GM12878 (cell line): ENCODE results near the gene CYSLTR2. TPM values are rescaled to one million over a fixed set of nuclear protein-coding genes. Genes with fewer than 3 reads are reported as not detected.

ENCODE experiments used
- ATAC-seq: fragments of 200-7000 bp; cut with Tn5 transposase; 3 replicates; pipeline ENCODE4 v1.9.1; 2020; ENCODE audit warnings: mild to moderate bottlenecking, moderate library complexity
- BruUV-seq: library from RNA; stranded (reverse); fragments of 400-500 nt; replicated peaks from 2 replicates; lab custom pipeline; 2021; lab: Mats Ljungman, UMichigan
- CTCF ChIA-PET: fragments of 300-600 bp; sonication (Branson Sonifier 250); formaldehyde crosslinking; extraction: SDS; loops from one replicate; lab custom pipeline; 2021; ENCODE audit warnings: inconsistent platforms; lab: Yijun Ruan, JAX
- POLR2A ChIA-PET: fragments of 350-600 bp; formaldehyde crosslinking; extraction: SDS; loops from one replicate; lab custom pipeline; 2021; ENCODE audit warnings: inconsistent platforms; lab: Charles Lee
- RAD21 ChIA-PET: fragments of 300-600 bp; sonication (Branson Sonifier 250); formaldehyde crosslinking; loops from one replicate; lab custom pipeline; 2023; ENCODE audit warnings: antibody characterized with exemption; ENCODE audit not compliant: unreplicated experiment; lab: Charles Lee
- SMC1A ChIA-PET: fragments of 300-600 bp; sonication (Branson Sonifier 250); formaldehyde crosslinking; loops from one replicate; lab custom pipeline; 2023; ENCODE audit not compliant: unreplicated experiment, uncharacterized antibody; lab: Charles Lee
- DNase-seq: peaks from one replicate; pipeline ENCODE4 v3.0.0-alpha.2; 2011; ENCODE audit warnings: low read depth, low spot score
- FAIRE-seq: peaks from 3 replicates; lab custom pipeline; 2011; peaks lifted over from hg19 to GRCh38; lab: Jason Lieb, UNC
- H2AFZ ChIP-seq: 2 replicates; pipeline ENCODE4 v1.6.0; 2011; ENCODE audit warnings: low read depth, low read length, control low read depth; ENCODE audit not compliant: control insufficient read depth
- H3K27ac ChIP-seq: 2 replicates; pipeline ENCODE4 v1.5.1; 2011; ENCODE audit warnings: control low read depth; ENCODE audit not compliant: control insufficient read depth, insufficient read depth
- H3K27me3 ChIP-seq, 2 experiments: replicated peaks in 1 of 2; 2 replicates each; pipeline versions ENCODE4 v1.6.0 to v1.6.1; 2011; ENCODE audit warnings: low read length in 1 of 2; ENCODE audit not compliant: control insufficient read depth in 2 of 2, insufficient read depth in 2 of 2
- H3K36me3 ChIP-seq, 2 experiments: 2 replicates each; pipeline ENCODE4 v1.5.1; 2011; ENCODE audit warnings: low read length in 1 of 2; ENCODE audit not compliant: control insufficient read depth in 2 of 2, insufficient read depth in 2 of 2
- H3K4me1 ChIP-seq: 2 replicates; pipeline ENCODE4 v1.6.1; 2011; ENCODE audit warnings: mild to moderate bottlenecking, low read length, moderate library complexity, mixed read lengths; ENCODE audit not compliant: control insufficient read depth, insufficient read depth
- H3K4me2 ChIP-seq: 2 replicates; pipeline ENCODE4 v1.6.0; 2011; ENCODE audit warnings: control low read depth; ENCODE audit not compliant: control insufficient read depth, insufficient read depth
- H3K4me3 ChIP-seq: fragments of 200-600 bp; sonication (generic); 2 replicates; pipeline ENCODE4 v1.5.1; 2016
- H3K79me2 ChIP-seq: 2 replicates; pipeline ENCODE4 v1.6.0; 2011; ENCODE audit warnings: low read length; ENCODE audit not compliant: control insufficient read depth, insufficient read depth
- H3K9ac ChIP-seq: 2 replicates; pipeline ENCODE4 v1.8.0; 2011; ENCODE audit warnings: low read length, control low read depth, mixed read lengths; ENCODE audit not compliant: control insufficient read depth, insufficient read depth
- H3K9me3 ChIP-seq: replicated peaks from 3 replicates; pipeline ENCODE4 v1.5.1; 2011; ENCODE audit warnings: mild to moderate bottlenecking, low read length; ENCODE audit not compliant: control insufficient read depth, insufficient read depth
- H4K20me1 ChIP-seq: 2 replicates; pipeline ENCODE4 v1.6.0; 2011; ENCODE audit not compliant: control insufficient read depth, insufficient read depth
- JUND ChIP-seq: IDR thresholded peaks from 2 replicates; pipeline ENCODE4 v1.6.1; 2012; ENCODE audit warnings: low read depth, mild to moderate bottlenecking, low read length, improper control_type of control experiment, moderate library complexity
- NFXL1 ChIP-seq: fragments of 450-650 bp; IDR thresholded peaks from 2 replicates; pipeline ENCODE4 v1.6.1; 2017; ENCODE audit warnings: antibody characterized with exemption, mild to moderate bottlenecking, borderline replicate concordance
- NR2F1 ChIP-seq: fragments of 450-650 bp; conservative IDR thresholded peaks from 2 replicates; pipeline ENCODE4 v1.6.1; 2017; ENCODE audit warnings: mild to moderate bottlenecking
- NRF1 ChIP-seq: conservative IDR thresholded peaks from 2 replicates; pipeline ENCODE4 v1.6.1; 2011; ENCODE audit warnings: mild to moderate bottlenecking, low read depth, low read length, improper control_type of control experiment
- PML ChIP-seq: IDR thresholded peaks from 2 replicates; pipeline ENCODE4 v1.6.1; 2012; ENCODE audit warnings: low read length, inconsistent platforms
- SPI1 ChIP-seq: IDR thresholded peaks from 2 replicates; pipeline ENCODE4 v1.6.1; 2011; ENCODE audit warnings: low read depth, mild to moderate bottlenecking, low read length, moderate library complexity, borderline replicate concordance; ENCODE audit not compliant: insufficient read depth
- STAT1 ChIP-seq: fragments of 450-650 bp; conservative IDR thresholded peaks from 2 replicates; pipeline ENCODE4 v1.6.1; 2014; ENCODE audit warnings: antibody characterized with exemption, mild to moderate bottlenecking
- SUPT20H ChIP-seq: IDR thresholded peaks from 2 replicates; pipeline ENCODE4 v1.6.1; 2011; ENCODE audit warnings: low read depth, mild to moderate bottlenecking, low read length, moderate library complexity, borderline replicate concordance; ENCODE audit not compliant: control insufficient read depth
- WGBS: methylation state at CpG from one replicate; pipeline ENCODE4 v1.1.6; 2016; ENCODE audit warnings: low lambda C conversion rate; ENCODE audit not compliant: insufficient replicate concordance, insufficient coverage; ENCODE audit errors: missing lambda C conversion rate; 5-methylcytosine and 5-hydroxymethylcytosine counted together
- in situ Hi-C: fragments of 300-500 bp; cut with MboI; formaldehyde crosslinking; loops from 9 replicates; pipeline ENCODE4 v1.14.3; 2018; ENCODE audit warnings: mixed read lengths
- intact Hi-C: fragments of 100-400 bp; cut with micrococcal nuclease; formaldehyde crosslinking; loops from one replicate; pipeline ENCODE4 v1.14.2; 2022; ENCODE audit not compliant: unreplicated experiment
- polyA plus RNA-seq, 11 experiments: library from polyadenylated mRNA; depleted of rRNA in 4 of 11; unstranded in 6 of 11; stranded (reverse) in 5 of 11; fragments of >200 nt; fragmentation: Nextera tagmentation in 4 of 11; fragmentation: Illumina TruSeq in 1 of 11; extraction: Ambion mirVana in 4 of 11; extraction: Trizol in 1 of 11; gene quantifications; 1 replicate in 1 of 11; 2 replicates in 10 of 11; pipeline versions ENCODE4 v1.2.1 to v1.2.3, GENCODE V29; 2011 to 2016; ENCODE audit warnings: inconsistent platforms in 2 of 11, missing spikeins in 2 of 11, low read depth in 1 of 11
- total RNA-seq, 4 experiments: library from RNA; depleted of rRNA in 3 of 4; stranded (reverse); fragments of >200 nt in 3 of 4; fragmentation: Illumina TruSeq in 1 of 4; extraction: Trizol in 1 of 4; gene quantifications; 2 replicates each; pipeline versions ENCODE4 v1.2.1 to v1.2.3, GENCODE V29; 2013 to 2021
- TF ChIP-seq, protein P1 (sequence below): IDR thresholded peaks from 2 replicates; pipeline ENCODE4 v1.6.1; 2012; ENCODE audit warnings: mild to moderate bottlenecking, low read depth, low read length
- TF ChIP-seq, protein P2 (sequence below): fragments of 450-650 bp; formaldehyde crosslinking; IDR thresholded peaks from 2 replicates; pipeline ENCODE4 v1.5.0; 2022; ENCODE audit warnings: mild to moderate bottlenecking, missing genetic modification characterization
- TF ChIP-seq, protein P3 (sequence below): IDR thresholded peaks from 2 replicates; pipeline ENCODE4 v1.6.1; 2011; ENCODE audit warnings: borderline replicate concordance, low read depth, mild to moderate bottlenecking, moderate library complexity, low read length; ENCODE audit not compliant: insufficient read depth, poor library complexity, severe bottlenecking

The CYSLTR2 gene
- total and polyA plus RNA-seq, 10 of the 15 experiments (the other 5 are each of a cell fraction or from before 2014, with no cell fraction given) = 0.02 to 0.08 (median 0.03) TPM; not detected in 5

DNA sequence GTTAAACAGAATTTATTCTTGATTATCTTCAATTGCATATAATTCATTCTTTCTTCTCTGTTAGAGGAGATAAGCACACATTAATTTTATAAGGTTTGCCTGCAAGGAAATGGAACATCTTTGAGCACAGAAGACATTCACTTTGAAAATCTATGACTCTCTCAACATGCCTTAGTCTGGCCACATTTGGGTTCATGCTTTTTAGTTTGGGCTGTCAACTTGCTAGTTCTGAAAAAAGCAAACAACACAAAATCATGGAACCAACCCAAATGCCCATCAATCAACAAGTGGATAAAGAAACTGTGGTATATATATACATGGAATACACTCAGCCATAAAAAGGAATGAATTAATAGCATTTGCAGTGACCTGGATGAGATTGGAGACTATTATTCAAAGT lies 71.5 kb downstream of the CYSLTR2 start (continued):
- TF ChIP-seq SUPT20H (no peak), SPI1 (no peak)
- TF ChIP-seq, protein P1, sequence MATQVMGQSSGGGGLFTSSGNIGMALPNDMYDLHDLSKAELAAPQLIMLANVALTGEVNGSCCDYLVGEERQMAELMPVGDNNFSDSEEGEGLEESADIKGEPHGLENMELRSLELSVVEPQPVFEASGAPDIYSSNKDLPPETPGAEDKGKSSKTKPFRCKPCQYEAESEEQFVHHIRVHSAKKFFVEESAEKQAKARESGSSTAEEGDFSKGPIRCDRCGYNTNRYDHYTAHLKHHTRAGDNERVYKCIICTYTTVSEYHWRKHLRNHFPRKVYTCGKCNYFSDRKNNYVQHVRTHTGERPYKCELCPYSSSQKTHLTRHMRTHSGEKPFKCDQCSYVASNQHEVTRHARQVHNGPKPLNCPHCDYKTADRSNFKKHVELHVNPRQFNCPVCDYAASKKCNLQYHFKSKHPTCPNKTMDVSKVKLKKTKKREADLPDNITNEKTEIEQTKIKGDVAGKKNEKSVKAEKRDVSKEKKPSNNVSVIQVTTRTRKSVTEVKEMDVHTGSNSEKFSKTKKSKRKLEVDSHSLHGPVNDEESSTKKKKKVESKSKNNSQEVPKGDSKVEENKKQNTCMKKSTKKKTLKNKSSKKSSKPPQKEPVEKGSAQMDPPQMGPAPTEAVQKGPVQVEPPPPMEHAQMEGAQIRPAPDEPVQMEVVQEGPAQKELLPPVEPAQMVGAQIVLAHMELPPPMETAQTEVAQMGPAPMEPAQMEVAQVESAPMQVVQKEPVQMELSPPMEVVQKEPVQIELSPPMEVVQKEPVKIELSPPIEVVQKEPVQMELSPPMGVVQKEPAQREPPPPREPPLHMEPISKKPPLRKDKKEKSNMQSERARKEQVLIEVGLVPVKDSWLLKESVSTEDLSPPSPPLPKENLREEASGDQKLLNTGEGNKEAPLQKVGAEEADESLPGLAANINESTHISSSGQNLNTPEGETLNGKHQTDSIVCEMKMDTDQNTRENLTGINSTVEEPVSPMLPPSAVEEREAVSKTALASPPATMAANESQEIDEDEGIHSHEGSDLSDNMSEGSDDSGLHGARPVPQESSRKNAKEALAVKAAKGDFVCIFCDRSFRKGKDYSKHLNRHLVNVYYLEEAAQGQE = no peak

DNA sequence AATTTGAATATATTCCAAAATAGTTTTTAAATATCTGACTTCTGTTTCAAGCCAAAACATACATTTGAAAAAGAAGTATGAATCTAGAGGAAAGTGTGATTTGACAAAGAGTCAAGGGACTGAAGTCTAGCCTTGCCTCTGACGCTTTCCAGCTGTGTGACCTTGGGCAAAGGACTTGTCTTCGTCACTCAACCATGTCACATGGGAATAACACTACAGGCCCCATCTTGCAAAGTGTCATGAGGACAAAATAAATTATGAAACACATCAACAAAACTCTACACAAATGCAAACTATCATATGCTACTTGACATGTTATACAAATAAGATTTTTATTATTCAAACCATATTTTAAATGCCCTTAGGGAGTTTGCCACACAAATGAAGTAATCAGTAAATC lies 73.0 kb downstream of the CYSLTR2 start:
- no peak for DNase-seq
- TF ChIP-seq, protein P2, sequence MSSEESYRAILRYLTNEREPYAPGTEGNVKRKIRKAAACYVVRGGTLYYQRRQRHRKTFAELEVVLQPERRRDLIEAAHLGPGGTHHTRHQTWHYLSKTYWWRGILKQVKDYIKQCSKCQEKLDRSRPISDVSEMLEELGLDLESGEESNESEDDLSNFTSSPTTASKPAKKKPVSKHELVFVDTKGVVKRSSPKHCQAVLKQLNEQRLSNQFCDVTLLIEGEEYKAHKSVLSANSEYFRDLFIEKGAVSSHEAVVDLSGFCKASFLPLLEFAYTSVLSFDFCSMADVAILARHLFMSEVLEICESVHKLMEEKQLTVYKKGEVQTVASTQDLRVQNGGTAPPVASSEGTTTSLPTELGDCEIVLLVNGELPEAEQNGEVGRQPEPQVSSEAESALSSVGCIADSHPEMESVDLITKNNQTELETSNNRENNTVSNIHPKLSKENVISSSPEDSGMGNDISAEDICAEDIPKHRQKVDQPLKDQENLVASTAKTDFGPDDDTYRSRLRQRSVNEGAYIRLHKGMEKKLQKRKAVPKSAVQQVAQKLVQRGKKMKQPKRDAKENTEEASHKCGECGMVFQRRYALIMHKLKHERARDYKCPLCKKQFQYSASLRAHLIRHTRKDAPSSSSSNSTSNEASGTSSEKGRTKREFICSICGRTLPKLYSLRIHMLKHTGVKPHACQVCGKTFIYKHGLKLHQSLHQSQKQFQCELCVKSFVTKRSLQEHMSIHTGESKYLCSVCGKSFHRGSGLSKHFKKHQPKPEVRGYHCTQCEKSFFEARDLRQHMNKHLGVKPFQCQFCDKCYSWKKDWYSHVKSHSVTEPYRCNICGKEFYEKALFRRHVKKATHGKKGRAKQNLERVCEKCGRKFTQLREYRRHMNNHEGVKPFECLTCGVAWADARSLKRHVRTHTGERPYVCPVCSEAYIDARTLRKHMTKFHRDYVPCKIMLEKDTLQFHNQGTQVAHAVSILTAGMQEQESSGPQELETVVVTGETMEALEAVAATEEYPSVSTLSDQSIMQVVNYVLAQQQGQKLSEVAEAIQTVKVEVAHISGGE (CRISPR knock-in tag) = no peak
- TF ChIP-seq JUND (no peak), NRF1 (no peak), NR2F1 (no peak), PML (no peak), STAT1 (no peak), NFXL1 (no peak)
- TF ChIP-seq, protein P3, sequence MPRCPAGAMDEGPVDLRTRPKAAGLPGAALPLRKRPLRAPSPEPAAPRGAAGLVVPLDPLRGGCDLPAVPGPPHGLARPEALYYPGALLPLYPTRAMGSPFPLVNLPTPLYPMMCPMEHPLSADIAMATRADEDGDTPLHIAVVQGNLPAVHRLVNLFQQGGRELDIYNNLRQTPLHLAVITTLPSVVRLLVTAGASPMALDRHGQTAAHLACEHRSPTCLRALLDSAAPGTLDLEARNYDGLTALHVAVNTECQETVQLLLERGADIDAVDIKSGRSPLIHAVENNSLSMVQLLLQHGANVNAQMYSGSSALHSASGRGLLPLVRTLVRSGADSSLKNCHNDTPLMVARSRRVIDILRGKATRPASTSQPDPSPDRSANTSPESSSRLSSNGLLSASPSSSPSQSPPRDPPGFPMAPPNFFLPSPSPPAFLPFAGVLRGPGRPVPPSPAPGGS = no peak

More for the DNA sequence above, 73.0 kb downstream of the CYSLTR2 start:
- H4K20me1 ChIP-seq = no peaks in the 10 kb centered on the region
- no peaks in the 10 kb centered on the region for H3K27me3 ChIP-seq
- no peaks in the 10 kb centered on the region for H3K79me2 ChIP-seq
- FAIRE-seq (no peak), ATAC-seq (no peak)
- in situ Hi-C loops (no loop called here), intact Hi-C loops (no loop called here)
- no peak overlapping the region for H3K27ac ChIP-seq
- WGBS = 28% methylated on average over 2 of the region's 2 CpGs
- H3K4me2 ChIP-seq = no peak overlapping the region
- SMC1A ChIA-PET = no interaction called here
- no peaks in the 10 kb centered on the region for H3K4me1 ChIP-seq
- RAD21 ChIA-PET = no interaction called here
- POLR2A ChIA-PET = no interaction called here
- no peak overlapping the region for H3K4me3 ChIP-seq
- no peaks in the 10 kb centered on the region for H3K36me3 ChIP-seq
- H2AFZ ChIP-seq = no peak overlapping the region
- H3K9me3 ChIP-seq = no peaks in the 10 kb centered on the region; the same call in 2 of the 3 replicates
- CTCF ChIA-PET = no interaction called here
- no TSS peak for BruUV-seq
- H3K9ac ChIP-seq = no peak overlapping the region
